ENCODE results near the gene KIR2DL3.
"Not testable (repeated sequence)": the region's sequence is repeated elsewhere in the genome, so short reads cannot be mapped to it uniquely, and the experiment has no call there.

DNA sequence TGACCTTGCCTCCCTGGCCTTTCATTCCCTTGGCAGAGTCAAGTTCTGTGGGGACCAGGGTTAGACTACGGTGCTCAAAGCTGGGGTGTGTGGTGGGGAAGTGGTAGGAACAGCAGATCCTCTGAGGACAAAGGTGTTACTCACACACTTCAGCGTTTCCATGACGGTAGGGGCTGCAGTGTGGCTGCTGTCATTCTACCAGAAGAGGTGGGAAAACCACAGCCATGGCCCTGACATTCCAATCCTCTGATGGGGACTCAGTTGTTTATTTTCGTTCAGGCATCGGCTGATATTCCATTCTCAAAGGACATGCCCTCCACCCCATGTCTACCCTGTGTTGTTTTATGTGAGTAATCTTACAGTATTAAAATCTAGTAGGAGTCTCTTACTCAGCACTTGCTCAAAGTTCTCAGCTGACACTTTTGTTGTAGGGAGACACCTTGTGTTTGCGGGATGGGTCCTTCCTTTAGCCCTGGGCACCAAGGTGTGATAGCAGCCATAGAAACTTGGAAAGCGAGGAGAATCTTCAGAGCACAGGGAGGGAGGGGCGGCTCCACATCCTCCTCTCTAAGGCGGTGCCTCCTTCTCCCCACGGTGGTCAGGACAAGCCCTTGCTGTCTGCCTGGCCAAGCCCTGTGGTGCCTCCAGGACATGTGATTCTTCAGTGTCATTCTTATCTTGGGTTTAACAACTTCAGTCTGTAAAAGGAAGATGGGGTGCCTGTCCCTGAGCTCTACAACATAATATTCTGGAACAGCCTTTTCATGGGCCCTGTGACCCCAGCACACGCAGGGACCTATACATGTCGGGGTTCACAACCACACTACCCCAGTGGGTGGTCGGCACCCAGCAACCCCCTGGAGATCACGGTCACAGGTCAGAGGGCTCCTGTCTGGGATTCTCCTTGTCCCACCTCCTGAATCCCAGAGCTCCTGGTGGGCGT lies 33.0 kb downstream of the KIR2DL3 start:
- TF ChIP-seq EZH2phosphoT487 (IDR thresholded peaks at IDR 0.05; ENCODE audit: low read depth, severe bottlenecking, unreplicated experiment), result not testable (repeated sequence)
- TF ChIP-seq, protein P1, sequence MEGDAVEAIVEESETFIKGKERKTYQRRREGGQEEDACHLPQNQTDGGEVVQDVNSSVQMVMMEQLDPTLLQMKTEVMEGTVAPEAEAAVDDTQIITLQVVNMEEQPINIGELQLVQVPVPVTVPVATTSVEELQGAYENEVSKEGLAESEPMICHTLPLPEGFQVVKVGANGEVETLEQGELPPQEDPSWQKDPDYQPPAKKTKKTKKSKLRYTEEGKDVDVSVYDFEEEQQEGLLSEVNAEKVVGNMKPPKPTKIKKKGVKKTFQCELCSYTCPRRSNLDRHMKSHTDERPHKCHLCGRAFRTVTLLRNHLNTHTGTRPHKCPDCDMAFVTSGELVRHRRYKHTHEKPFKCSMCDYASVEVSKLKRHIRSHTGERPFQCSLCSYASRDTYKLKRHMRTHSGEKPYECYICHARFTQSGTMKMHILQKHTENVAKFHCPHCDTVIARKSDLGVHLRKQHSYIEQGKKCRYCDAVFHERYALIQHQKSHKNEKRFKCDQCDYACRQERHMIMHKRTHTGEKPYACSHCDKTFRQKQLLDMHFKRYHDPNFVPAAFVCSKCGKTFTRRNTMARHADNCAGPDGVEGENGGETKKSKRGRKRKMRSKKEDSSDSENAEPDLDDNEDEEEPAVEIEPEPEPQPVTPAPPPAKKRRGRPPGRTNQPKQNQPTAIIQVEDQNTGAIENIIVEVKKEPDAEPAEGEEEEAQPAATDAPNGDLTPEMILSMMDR (IDR thresholded peaks at IDR 0.05; ENCODE audit: poor library complexity), result not testable (repeated sequence)
